ENCODE results near the gene UBE2I. TPM values are rescaled to one million over a fixed set of nuclear protein-coding genes. Genes with fewer than 3 reads are reported as not detected.

Gene UBE2I
- polyA plus RNA-seq, 6 donors from 2014 or later: 99.5 to 121 (median 114) TPM

GRCh38 chr16:1314399-1315068 is 5.1 kb downstream of the UBE2I start:
- H3K4me1 Mint-ChIP-seq: peaks cover 27 to 44% (median 42%) of the 10 kb centered on the region in 3 donors
- peaks cover 5 to 15% of the 10 kb centered on the region in 2 donors for H3K36me3 Mint-ChIP-seq
- no peak overlapping the region for H3K4me3 Mint-ChIP-seq

GRCh38 chr16:1315081-1316032 is 5.9 kb downstream of the UBE2I start:
- Mint-ChIP-seq H3K9me3 (no peaks in the 10 kb centered on the region), H3K27me3 (no peaks in the 10 kb centered on the region), H3K36me3 (peaks cover 1 to 10% of the 10 kb centered on the region in 2 donors), H3K4me3 (no peak overlapping the region), H3K27ac (peak overlapping the region in 1 of 6 donors; percentile 24), H3K4me1 (peaks cover 23 to 40% (median 37%) of the 10 kb centered on the region in 3 donors)
- ATAC-seq (ENCODE audit: low read depth in 2 of 2) (no peak), DNase-seq (no peak)

More at GRCh38 chr16:1314399-1315068, 5.1 kb downstream of the UBE2I start:
- DNase-seq: no peak
- Mint-ChIP-seq H3K9me3 (no peaks in the 10 kb centered on the region), H3K27ac (peak overlapping the region in 1 of 6 donors; percentile 66), H3K27me3 (no peaks in the 10 kb centered on the region)
- no peak for ATAC-seq (ENCODE audit: low read depth in 2 of 2)

GRCh38 chr16:1316033-1316405 is 6.6 kb downstream of the UBE2I start:
- no peak overlapping the region for H3K27ac Mint-ChIP-seq
- no peaks in the 10 kb centered on the region for H3K9me3 Mint-ChIP-seq
- no peak overlapping the region for H3K4me3 Mint-ChIP-seq

GRCh38 chr16:1317479-1318267 is 8.2 kb downstream of the UBE2I start:
- Mint-ChIP-seq H3K27ac (peak overlapping the region in 2 of 6 donors; percentile 74 to 85), H3K4me3 (peak overlapping the region in 1 of 8 donors; percentile 9), H3K27me3 (no peaks in the 10 kb centered on the region), H3K4me1 (peaks cover 12 to 21% (median 15%) of the 10 kb centered on the region in 3 donors), H3K36me3 (peaks cover 0 to 8% of the 10 kb centered on the region in 2 donors), H3K9me3 (no peaks in the 10 kb centered on the region)
- ATAC-seq (ENCODE audit: low read depth in 2 of 2) (no peak), DNase-seq (no peak)

More at GRCh38 chr16:1316033-1316405, 6.6 kb downstream of the UBE2I start:
- Mint-ChIP-seq H3K36me3 (peaks cover 0 to 8% of the 10 kb centered on the region in 2 donors), H3K27me3 (no peaks in the 10 kb centered on the region), H3K4me1 (peaks cover 16 to 34% (median 31%) of the 10 kb centered on the region in 3 donors)
- DNase-seq (no peak), ATAC-seq (ENCODE audit: low read depth in 2 of 2) (no peak)

- Mint-ChIP-seq H3K27ac (peak overlapping the region in 2 of 6 donors; percentile 85 to 93), H3K4me3 (peak overlapping the region in 1 of 8 donors; percentile 9), H3K4me1 (peaks cover 7 to 16% (median 10%) of the 10 kb centered on the region in 3 donors), H3K27me3 (no peaks in the 10 kb centered on the region), H3K9me3 (no peaks in the 10 kb centered on the region), H3K36me3 (peaks cover 0 to 8% of the 10 kb centered on the region in 2 donors)
- DNase-seq: no peak
- ATAC-seq (ENCODE audit: low read depth in 2 of 2): no peak
Measured at GRCh38 chr16:1318268-1318545, 8.8 kb downstream of the UBE2I start.

- Mint-ChIP-seq H3K27ac (no peak overlapping the region), H3K27me3 (no peaks in the 10 kb centered on the region), H3K4me1 (peaks cover 7 to 17% (median 9%) of the 10 kb centered on the region in 3 donors), H3K9me3 (no peaks in the 10 kb centered on the region), H3K36me3 (peaks cover 0 to 8% of the 10 kb centered on the region in 2 donors), H3K4me3 (no peak overlapping the region)
- no peak for ATAC-seq (ENCODE audit: low read depth in 2 of 2)
- no peak for DNase-seq
Measured at GRCh38 chr16:1319041-1319440, 9.6 kb downstream of the UBE2I start.

- DNase-seq (no peak), ATAC-seq (ENCODE audit: low read depth in 2 of 2) (no peak)
- Mint-ChIP-seq H3K36me3 (peaks cover 0 to 8% of the 10 kb centered on the region in 2 donors), H3K27me3 (no peaks in the 10 kb centered on the region), H3K4me3 (no peak overlapping the region), H3K27ac (peak overlapping the region in 1 of 6 donors; percentile 30), H3K4me1 (peaks cover 4 to 13% (median 9%) of the 10 kb centered on the region in 3 donors), H3K9me3 (no peaks in the 10 kb centered on the region)
Measured at GRCh38 chr16:1320097-1320496, 10.7 kb downstream of the UBE2I start.

GRCh38 chr16:1320658-1321240 is 11.3 kb downstream of the UBE2I start:
- Mint-ChIP-seq H3K27me3 (no peaks in the 10 kb centered on the region), H3K27ac (peak overlapping the region in 1 of 6 donors; percentile 88), H3K9me3 (no peaks in the 10 kb centered on the region), H3K4me3 (no peak overlapping the region), H3K36me3 (peaks cover 0 to 8% of the 10 kb centered on the region in 2 donors), H3K4me1 (peaks cover 4 to 13% (median 9%) of the 10 kb centered on the region in 3 donors)
- ATAC-seq (ENCODE audit: low read depth in 2 of 2) (no peak), DNase-seq (no peak)

- H3K27ac Mint-ChIP-seq: no peak overlapping the region
- no peaks in the 10 kb centered on the region for H3K9me3 Mint-ChIP-seq
- H3K4me3 Mint-ChIP-seq: no peak overlapping the region
- H3K36me3 Mint-ChIP-seq: peaks cover 4 to 8% of the 10 kb centered on the region in 2 donors
- ATAC-seq (ENCODE audit: low read depth in 2 of 2) (no peak), DNase-seq (no peak)
- no peaks in the 10 kb centered on the region for H3K27me3 Mint-ChIP-seq
- H3K4me1 Mint-ChIP-seq: peaks cover 3 to 9% (median 4%) of the 10 kb centered on the region in 3 donors
Measured at GRCh38 chr16:1322407-1322806, 13.0 kb downstream of the UBE2I start.

GRCh38 chr16:1323296-1324239 is 14.1 kb downstream of the UBE2I start:
- Mint-ChIP-seq H3K36me3 (peaks cover 1 to 4% of the 10 kb centered on the region in 2 donors), H3K9me3 (no peaks in the 10 kb centered on the region), H3K27ac (peak overlapping the region in 1 of 6 donors; percentile 67), H3K4me3 (no peak overlapping the region), H3K4me1 (peaks cover 0 to 3% (median under 1%) of the 10 kb centered on the region in 3 donors), H3K27me3 (no peaks in the 10 kb centered on the region)
- ATAC-seq (ENCODE audit: low read depth in 2 of 2): no peak
- no peak for DNase-seq

- Mint-ChIP-seq H3K27ac (peak overlapping the region in 1 of 6 donors; percentile 67), H3K4me1 (peaks cover 0 to 3% (median 0%) of the 10 kb centered on the region in 3 donors), H3K27me3 (no peaks in the 10 kb centered on the region), H3K9me3 (no peaks in the 10 kb centered on the region), H3K36me3 (peaks cover 0 to 4% of the 10 kb centered on the region in 2 donors), H3K4me3 (no peak overlapping the region)
- no peak for DNase-seq
- ATAC-seq (ENCODE audit: low read depth in 2 of 2): no peak
Measured at GRCh38 chr16:1324286-1324826, 14.9 kb downstream of the UBE2I start.

- H3K36me3 Mint-ChIP-seq: peaks cover 0 to 4% of the 10 kb centered on the region in 2 donors
- H3K4me1 Mint-ChIP-seq: peaks cover 0 to 3% (median 0%) of the 10 kb centered on the region in 3 donors
- H3K9me3 Mint-ChIP-seq: peaks cover 0 to 2% (median 0%) of the 10 kb centered on the region in 7 donors
- H3K27ac Mint-ChIP-seq: no peak overlapping the region
- no peak overlapping the region for H3K4me3 Mint-ChIP-seq
- no peak for ATAC-seq (ENCODE audit: low read depth in 2 of 2)
- H3K27me3 Mint-ChIP-seq: no peaks in the 10 kb centered on the region
- DNase-seq: no peak
Measured at GRCh38 chr16:1325261-1325660, 15.8 kb downstream of the UBE2I start.

All from naive B cell (primary cell).